Activated CD8-positive, alpha-beta memory T cell treated with anti-CD3 and anti-CD28 coated beads, Interleukin-2, amount 50 U/mL, for 1 hour (primary cell): ENCODE results near the gene SEMA6B.

Experiments used
- DNase-seq: peaks from one replicate; pipeline ENCODE4 v3.0.0-alpha.2; 2020; ENCODE audit errors: extremely low read depth

SEMA6B gene

GRCh38 chr19:4525563-4526002 is 33.9 kb downstream of the SEMA6B start:
- no peak for DNase-seq

GRCh38 chr19:4524808-4525562 is 34.5 kb downstream of the SEMA6B start:
- no peak for DNase-seq

GRCh38 chr19:4523306-4524110 is 36.0 kb downstream of the SEMA6B start:
- no peak for DNase-seq

- DNase-seq, result no peak
Measured at GRCh38 chr19:4522291-4523002, 37.0 kb downstream of the SEMA6B start.

- DNase-seq, result no peak
Measured at GRCh38 chr19:4521888-4522242, 37.6 kb downstream of the SEMA6B start.

- no peak for DNase-seq
Measured at GRCh38 chr19:4521170-4521887, 38.2 kb downstream of the SEMA6B start.

- no peak for DNase-seq
Measured at GRCh38 chr19:4519521-4520277, 39.8 kb downstream of the SEMA6B start.

GRCh38 chr19:4519172-4519496 is 40.4 kb downstream of the SEMA6B start:
- no peak for DNase-seq

- no peak for DNase-seq
Measured at GRCh38 chr19:4518345-4519171, 40.9 kb downstream of the SEMA6B start, which contains the start of gene PLIN4. PLIN4 (minus strand) TSS chr19:4518486; CDS start chr19:4518272, 214 bp downstream.

- no peak for DNase-seq
Measured at GRCh38 chr19:4517451-4518057, 41.9 kb downstream of the SEMA6B start.

GRCh38 chr19:4516939-4517300 is 42.6 kb downstream of the SEMA6B start:
- no peak for DNase-seq

- DNase-seq, result no peak
Measured at GRCh38 chr19:4516199-4516938, 43.1 kb downstream of the SEMA6B start.

GRCh38 chr19:4515732-4516131 is 43.8 kb downstream of the SEMA6B start:
- DNase-seq, result no peak

- no peak for DNase-seq
Measured at GRCh38 chr19:4513248-4513647, 46.2 kb downstream of the SEMA6B start.

GRCh38 chr19:4512070-4512469 is 47.4 kb downstream of the SEMA6B start:
- DNase-seq, result no peak

- DNase-seq, result no peak
Measured at GRCh38 chr19:4511300-4512054, 48.0 kb downstream of the SEMA6B start.

- no peak for DNase-seq
Measured at GRCh38 chr19:4510435-4511255, 48.8 kb downstream of the SEMA6B start.

GRCh38 chr19:4508698-4509097 is 50.8 kb downstream of the SEMA6B start:
- no peak for DNase-seq
